H9 (cell line): ENCODE data around the gene ZFP36. TPM values are rescaled to one million over a fixed set of nuclear protein-coding genes. Genes with fewer than 3 reads are reported as not detected.
A peak's percentile ranks its signal among the peaks of the same experiment; 100 is the strongest.

ENCODE experiments used
- DNase-seq: peaks from one replicate; pipeline ENCODE4 v3.0.0-alpha.2; 2017
- H2AFZ ChIP-seq: one replicate; pipeline ENCODE4 v1.6.1; 2013; ENCODE audit warnings: mild to moderate bottlenecking, low read length, control low read depth, moderate library complexity
- H2AK5ac ChIP-seq: 2 replicates; pipeline ENCODE4 v1.6.1; 2013; ENCODE audit warnings: low read length, control low read depth, mixed read lengths; ENCODE audit not compliant: insufficient read length
- H2BK120ac ChIP-seq: one replicate; pipeline ENCODE4 v1.6.1; 2013; ENCODE audit warnings: low read depth, mild to moderate bottlenecking, low read length, control low read depth, inconsistent platforms; ENCODE audit not compliant: poor library complexity, severe bottlenecking
- H2BK12ac ChIP-seq: 2 replicates; pipeline ENCODE4 v1.6.1; 2013; ENCODE audit warnings: low read length, control low read depth, mixed read lengths, low read depth; ENCODE audit not compliant: insufficient read length
- H2BK15ac ChIP-seq: 2 replicates; pipeline ENCODE4 v1.6.1; 2013; ENCODE audit warnings: low read depth, low read length, control low read depth
- H2BK20ac ChIP-seq: one replicate; pipeline ENCODE4 v1.6.1; 2013; ENCODE audit warnings: low read depth, mild to moderate bottlenecking, low read length, control low read depth, inconsistent platforms; ENCODE audit not compliant: poor library complexity, severe bottlenecking
- H2BK5ac ChIP-seq: 2 replicates; pipeline ENCODE4 v1.6.1; 2013; ENCODE audit warnings: low read length, control low read depth, mixed read lengths; ENCODE audit not compliant: insufficient read length
- H3K14ac ChIP-seq: 2 replicates; pipeline ENCODE4 v1.6.1; 2013; ENCODE audit warnings: low read length, control low read depth; ENCODE audit not compliant: insufficient read depth
- H3K18ac ChIP-seq: 2 replicates; pipeline ENCODE4 v1.6.1; 2013; ENCODE audit warnings: low read depth, mild to moderate bottlenecking, mixed read lengths, low read length, control low read depth; ENCODE audit not compliant: insufficient read length
- H3K23ac ChIP-seq: 2 replicates; pipeline ENCODE4 v1.6.1; 2013; ENCODE audit warnings: low read length, control low read depth, mixed read lengths, low read depth; ENCODE audit not compliant: insufficient read length
- H3K23me2 ChIP-seq: 2 replicates; pipeline ENCODE4 v1.6.1; 2013; ENCODE audit warnings: low read depth, mild to moderate bottlenecking, mixed read lengths, low read length, control low read depth; ENCODE audit not compliant: insufficient read length, poor library complexity, severe bottlenecking
- H3K27ac ChIP-seq: 2 replicates; pipeline ENCODE4 v1.5.1; 2013; ENCODE audit warnings: low read length, control low read depth, mixed read lengths, low read depth; ENCODE audit not compliant: insufficient read length
- H3K27me3 ChIP-seq: 2 replicates; pipeline ENCODE4 v1.6.1; 2013; ENCODE audit warnings: low read length, control low read depth, inconsistent platforms; ENCODE audit not compliant: insufficient read depth
- H3K4ac ChIP-seq: 2 replicates; pipeline ENCODE4 v1.6.1; 2013; ENCODE audit warnings: low read depth, mild to moderate bottlenecking, control low read depth, inconsistent platforms, low read length, moderate library complexity
- H3K4me1 ChIP-seq: 2 replicates; pipeline ENCODE4 v1.6.1; 2013; ENCODE audit warnings: low read length, control low read depth, inconsistent platforms; ENCODE audit not compliant: insufficient read depth
- H3K4me2 ChIP-seq: 2 replicates; pipeline ENCODE4 v1.6.1; 2013; ENCODE audit warnings: low read length, control low read depth, mixed read lengths; ENCODE audit not compliant: insufficient read length, insufficient read depth
- H3K56ac ChIP-seq: 2 replicates; pipeline ENCODE4 v1.6.1; 2013; ENCODE audit warnings: low read depth, mild to moderate bottlenecking, mixed read lengths, low read length, control low read depth; ENCODE audit not compliant: insufficient read length
- H3K79me1 ChIP-seq: 2 replicates; pipeline ENCODE4 v1.6.1; 2013; ENCODE audit warnings: low read depth, mild to moderate bottlenecking, moderate library complexity, low read length, control low read depth, inconsistent platforms; ENCODE audit not compliant: insufficient read depth, poor library complexity, severe bottlenecking
- H3K79me2 ChIP-seq: 2 replicates; pipeline ENCODE4 v1.6.1; 2013; ENCODE audit warnings: low read length, control low read depth, inconsistent platforms; ENCODE audit not compliant: insufficient read depth
- H3K9ac ChIP-seq: 2 replicates; pipeline ENCODE4 v1.6.1; 2013; ENCODE audit warnings: low read length, control low read depth, mixed read lengths; ENCODE audit not compliant: insufficient read length; ENCODE audit errors: extremely low read depth
- H3K9me3 ChIP-seq: one replicate; pipeline ENCODE4 v1.6.1; 2013; ENCODE audit warnings: low read depth, low read length, inconsistent platforms; ENCODE audit not compliant: control insufficient read depth
- H3T11ph ChIP-seq: one replicate; pipeline ENCODE4 v1.6.1; 2013; ENCODE audit warnings: mild to moderate bottlenecking, low read length, control low read depth, inconsistent platforms
- H4K20me1 ChIP-seq: one replicate; pipeline ENCODE4 v1.6.1; 2013; ENCODE audit not compliant: control insufficient read depth, insufficient read length, insufficient read depth
- H4K5ac ChIP-seq: 2 replicates; pipeline ENCODE4 v1.6.1; 2013; ENCODE audit warnings: low read depth, mild to moderate bottlenecking, mixed read lengths, low read length, control low read depth; ENCODE audit not compliant: insufficient read length
- H4K8ac ChIP-seq: replicated peaks from 2 replicates; pipeline ENCODE4 v1.6.1; 2013; ENCODE audit warnings: low read length, control low read depth, mixed read lengths, low read depth; ENCODE audit not compliant: insufficient read length
- H4K91ac ChIP-seq: 2 replicates; pipeline ENCODE4 v1.6.1; 2013; ENCODE audit warnings: low read depth, mild to moderate bottlenecking, moderate library complexity, mixed read lengths, low read length, control low read depth; ENCODE audit not compliant: insufficient read length
- H3K27ac Mint-ChIP-seq, 3 experiments: 2 replicates in 2 of 3; 3 replicates in 1 of 3; pipeline ENCODE4 v1.8.0; 2020 to 2021; ENCODE audit warnings: mixed read lengths in 3 of 3, mild to moderate bottlenecking in 1 of 3, moderate library complexity in 1 of 3
- H3K27me3 Mint-ChIP-seq: 2 replicates; pipeline ENCODE4 v1.8.0; 2021; ENCODE audit warnings: low read depth, mild to moderate bottlenecking, moderate library complexity, mixed read lengths
- H3K36me3 Mint-ChIP-seq, 3 experiments: 2 replicates in 2 of 3; 3 replicates in 1 of 3; pipeline ENCODE4 v1.8.0; 2020 to 2021; ENCODE audit warnings: low read depth in 3 of 3, mixed read lengths in 3 of 3; ENCODE audit not compliant: insufficient read depth in 1 of 3
- H3K4me1 Mint-ChIP-seq, 2 experiments: 2 replicates each; pipeline ENCODE4 v1.8.0; 2020; ENCODE audit warnings: mixed read lengths in 2 of 2
- H3K4me3 Mint-ChIP-seq, 2 experiments: 2 replicates in 1 of 2; 3 replicates in 1 of 2; pipeline ENCODE4 v1.8.0; 2020 to 2021; ENCODE audit warnings: mild to moderate bottlenecking in 2 of 2, mixed read lengths in 2 of 2, moderate library complexity in 1 of 2
- H3K9me3 Mint-ChIP-seq, 2 experiments: 2 replicates in 1 of 2; 3 replicates in 1 of 2; pipeline ENCODE4 v1.8.0; 2020; ENCODE audit warnings: mild to moderate bottlenecking in 2 of 2, mixed read lengths in 2 of 2, moderate library complexity in 1 of 2
- WGBS: extraction: QIAGEN DNeasy Blood & Tissue Kit; methylation state at CpG from one replicate; pipeline ENCODE4 v1.1.7; 2013; ENCODE audit warnings: missing lambda C conversion rate, low lambda C conversion rate, mixed read lengths; ENCODE audit not compliant: insufficient read length; ENCODE audit errors: extremely low coverage; 5-methylcytosine and 5-hydroxymethylcytosine counted together
- total RNA-seq: library from RNA; stranded (reverse); gene quantifications from 2 replicates; pipeline ENCODE4 v1.2.1, GENCODE V29; 2021
- TF ChIP-seq, protein P1 (sequence below): fragments of 200-600 bp; sonication (generic); conservative IDR thresholded peaks from 3 replicates; pipeline ENCODE4 v1.8.0; 2021; ENCODE audit warnings: antibody characterized with exemption, mild to moderate bottlenecking

ZFP36 gene
- total RNA-seq, 1 experiment from 2014 or later, result 14.6 TPM

DNA sequence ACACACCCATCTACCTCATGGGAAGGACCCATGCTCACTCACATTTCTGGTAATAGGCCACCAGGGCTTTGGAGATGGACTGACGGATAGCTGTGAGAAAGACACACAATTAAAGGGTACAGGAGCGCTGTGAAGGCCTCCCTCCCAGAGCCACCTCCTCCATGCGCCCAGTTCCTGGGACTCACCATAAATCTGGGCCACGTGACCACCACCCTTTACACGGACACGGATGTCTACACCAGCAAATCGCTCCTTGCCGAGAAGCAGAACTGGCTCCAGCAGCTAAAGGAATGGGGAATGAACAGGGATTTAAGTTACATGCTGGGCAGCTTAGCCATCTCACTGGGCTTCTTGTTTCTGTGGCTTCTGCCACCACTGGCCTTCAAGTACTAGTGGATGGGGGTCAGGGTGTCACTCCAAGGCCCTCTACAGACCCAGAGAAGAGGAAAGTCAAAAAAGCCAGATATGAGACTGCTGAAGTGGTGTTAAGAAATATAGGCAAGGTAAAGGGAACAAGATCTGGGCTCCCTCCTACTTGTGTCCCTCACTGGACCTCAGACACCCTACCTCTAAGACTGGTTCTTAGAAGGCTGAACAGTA lies 26.9 kb downstream of the ZFP36 start:
- Histone ChIP-seq H3K9ac (no peak overlapping the region), H3K4me1 (peaks cover 4% of the 10 kb centered on the region; the same call in 1 of the 2 replicates), H4K8ac (peak overlapping the region; percentile 15), H2AK5ac (no peak overlapping the region), H3T11ph (no peak overlapping the region), H4K20me1 (no peaks in the 10 kb centered on the region), H3K4me2 (no peak overlapping the region), H3K79me2 (peaks cover 6% of the 10 kb centered on the region; the same call in 1 of the 2 replicates), H2BK20ac (no peak overlapping the region), H2BK15ac (no peak overlapping the region), H3K79me1 (peaks cover 9% of the 10 kb centered on the region), H3K56ac (no peak overlapping the region), H3K18ac (no peak overlapping the region), H2BK120ac (no peak overlapping the region), H4K5ac (no peak overlapping the region), H3K14ac (no peak overlapping the region), H3K9me3 (no peaks in the 10 kb centered on the region), H3K23me2 (peaks cover 10% of the 10 kb centered on the region), H3K4ac (no peak overlapping the region), H3K27ac (no peak overlapping the region), H4K91ac (no peak overlapping the region), H3K23ac (no peak overlapping the region), H3K27me3 (no peaks in the 10 kb centered on the region), H2BK12ac (no peak overlapping the region), H2AFZ (no peak overlapping the region), H2BK5ac (no peak overlapping the region)
- DNase-seq, result no peak
- peaks cover 0 to 7% of the 10 kb centered on the region in 2 experiments; a peak in 2 of 5 replicates for H3K9me3 Mint-ChIP-seq
- H3K27me3 Mint-ChIP-seq, result peaks cover 5% of the 10 kb centered on the region
- H3K4me1 Mint-ChIP-seq, result peaks cover 40 to 49% of the 10 kb centered on the region in 2 experiments
- H3K36me3 Mint-ChIP-seq, result peaks cover 32 to 40% (median 37%) of the 10 kb centered on the region in 3 experiments
- H3K4me3 Mint-ChIP-seq, result peak overlapping the region; percentile 98 to 100
- TF ChIP-seq, protein P1, sequence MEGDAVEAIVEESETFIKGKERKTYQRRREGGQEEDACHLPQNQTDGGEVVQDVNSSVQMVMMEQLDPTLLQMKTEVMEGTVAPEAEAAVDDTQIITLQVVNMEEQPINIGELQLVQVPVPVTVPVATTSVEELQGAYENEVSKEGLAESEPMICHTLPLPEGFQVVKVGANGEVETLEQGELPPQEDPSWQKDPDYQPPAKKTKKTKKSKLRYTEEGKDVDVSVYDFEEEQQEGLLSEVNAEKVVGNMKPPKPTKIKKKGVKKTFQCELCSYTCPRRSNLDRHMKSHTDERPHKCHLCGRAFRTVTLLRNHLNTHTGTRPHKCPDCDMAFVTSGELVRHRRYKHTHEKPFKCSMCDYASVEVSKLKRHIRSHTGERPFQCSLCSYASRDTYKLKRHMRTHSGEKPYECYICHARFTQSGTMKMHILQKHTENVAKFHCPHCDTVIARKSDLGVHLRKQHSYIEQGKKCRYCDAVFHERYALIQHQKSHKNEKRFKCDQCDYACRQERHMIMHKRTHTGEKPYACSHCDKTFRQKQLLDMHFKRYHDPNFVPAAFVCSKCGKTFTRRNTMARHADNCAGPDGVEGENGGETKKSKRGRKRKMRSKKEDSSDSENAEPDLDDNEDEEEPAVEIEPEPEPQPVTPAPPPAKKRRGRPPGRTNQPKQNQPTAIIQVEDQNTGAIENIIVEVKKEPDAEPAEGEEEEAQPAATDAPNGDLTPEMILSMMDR, result no peak
- WGBS, result no CpG with 5 or more reads among the region's 8 CpGs
- H3K27ac Mint-ChIP-seq, result peak overlapping the region in 2 of 3 experiments; percentile 92 to 94; a peak in 5 of 7 replicates
